ENCODE results near the gene RCAN2.

The RCAN2 gene

GRCh38 chr6:46221222-46221793 lies 269.9 kb downstream of the RCAN2 start:
- peak; percentile 23 for DNase-seq (ENCODE audit: low read depth)
- in situ Hi-C loops (cut with HindIII; ENCODE audit: low sequenced_read_pairs): no loop called here
- peak; percentile 91 for TF ChIP-seq CTCF (IDR thresholded peaks at IDR 0.05; ENCODE audit: low read depth, low read length, missing control alignments)
- no peak overlapping the region for H3K4me3 ChIP-seq (ENCODE audit: low read depth, low read length)

GRCh38 chr6:46220352-46221221 lies 270.7 kb downstream of the RCAN2 start:
- DNase-seq (ENCODE audit: low read depth): no peak
- no peak overlapping the region for H3K4me3 ChIP-seq (ENCODE audit: low read depth, low read length)
- in situ Hi-C loops (cut with HindIII; ENCODE audit: low sequenced_read_pairs): no loop called here
- TF ChIP-seq CTCF (IDR thresholded peaks at IDR 0.05; ENCODE audit: low read depth, low read length, missing control alignments): no peak

GRCh38 chr6:46219661-46220060 lies 271.6 kb downstream of the RCAN2 start:
- TF ChIP-seq CTCF (IDR thresholded peaks at IDR 0.05; ENCODE audit: low read depth, low read length, missing control alignments): no peak
- in situ Hi-C loops (cut with HindIII; ENCODE audit: low sequenced_read_pairs): no loop called here
- DNase-seq (ENCODE audit: low read depth): no peak
- no peak overlapping the region for H3K4me3 ChIP-seq (ENCODE audit: low read depth, low read length)

GRCh38 chr6:46218457-46218856 lies 272.8 kb downstream of the RCAN2 start:
- in situ Hi-C loops (cut with HindIII; ENCODE audit: low sequenced_read_pairs): no loop called here
- DNase-seq (ENCODE audit: low read depth): no peak
- TF ChIP-seq CTCF (IDR thresholded peaks at IDR 0.05; ENCODE audit: low read depth, low read length, missing control alignments): no peak

GRCh38 chr6:46217671-46218131 lies 273.5 kb downstream of the RCAN2 start:
- DNase-seq (ENCODE audit: low read depth): no peak
- no peak overlapping the region for H3K4me3 ChIP-seq (ENCODE audit: low read depth, low read length)
- TF ChIP-seq CTCF (IDR thresholded peaks at IDR 0.05; ENCODE audit: low read depth, low read length, missing control alignments): no peak
- in situ Hi-C loops (cut with HindIII; ENCODE audit: low sequenced_read_pairs): no loop called here

More at GRCh38 chr6:46218457-46218856, 272.8 kb downstream of the RCAN2 start:
- H3K4me3 ChIP-seq (ENCODE audit: low read depth, low read length): no peak overlapping the region

- no peak overlapping the region for H3K4me3 ChIP-seq (ENCODE audit: low read depth, low read length)
- in situ Hi-C loops (cut with HindIII; ENCODE audit: low sequenced_read_pairs): no loop called here
- TF ChIP-seq CTCF (IDR thresholded peaks at IDR 0.05; ENCODE audit: low read depth, low read length, missing control alignments): no peak
- no peak for DNase-seq (ENCODE audit: low read depth)
Measured at GRCh38 chr6:46216879-46217278, 274.4 kb downstream of the RCAN2 start.
